ENCODE results near the gene RAB22A. TPM values are rescaled to one million over a fixed set of nuclear protein-coding genes. Genes with fewer than 3 reads are reported as not detected.

Gene RAB22A
- total and polyA plus RNA-seq, 9 of the 15 experiments (the other 6 are each of a cell fraction or from before 2014, with no cell fraction given), result 1.1 to 8.0 (median 6.7) TPM

DNA sequence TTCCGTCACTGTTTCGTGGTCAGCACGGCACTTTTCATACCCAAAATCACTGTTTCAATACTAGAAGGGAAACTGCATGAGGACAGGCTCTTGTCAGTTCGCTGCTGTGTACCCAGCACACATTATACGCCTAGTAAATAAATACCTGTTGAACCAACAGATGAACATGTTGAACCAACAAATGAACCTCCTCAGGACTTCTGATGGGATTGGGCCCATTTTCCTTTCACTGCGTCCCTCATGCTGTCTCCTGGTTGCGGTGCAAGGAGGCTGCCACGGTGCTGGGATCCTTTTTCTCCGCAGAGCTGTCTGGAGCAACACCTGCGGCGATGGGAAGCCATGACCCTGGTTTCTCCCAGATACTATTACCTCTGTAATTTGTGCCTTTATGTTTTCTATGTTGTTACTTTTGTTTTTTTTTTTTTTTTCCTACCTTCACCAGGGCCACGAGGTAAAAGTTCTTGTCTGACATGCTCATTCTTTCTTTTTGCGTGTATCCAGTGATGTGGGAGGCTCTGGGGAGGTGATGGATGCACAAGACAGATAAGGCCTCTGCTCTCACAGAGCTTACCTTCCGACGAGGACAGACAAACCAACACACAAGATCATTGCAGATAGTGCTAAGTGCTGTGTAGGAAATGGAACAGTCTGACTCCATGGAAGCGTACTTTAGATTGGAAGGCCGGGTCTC, 80.6 kb downstream of the RAB22A start (continued):
- TF ChIP-seq, protein P1, sequence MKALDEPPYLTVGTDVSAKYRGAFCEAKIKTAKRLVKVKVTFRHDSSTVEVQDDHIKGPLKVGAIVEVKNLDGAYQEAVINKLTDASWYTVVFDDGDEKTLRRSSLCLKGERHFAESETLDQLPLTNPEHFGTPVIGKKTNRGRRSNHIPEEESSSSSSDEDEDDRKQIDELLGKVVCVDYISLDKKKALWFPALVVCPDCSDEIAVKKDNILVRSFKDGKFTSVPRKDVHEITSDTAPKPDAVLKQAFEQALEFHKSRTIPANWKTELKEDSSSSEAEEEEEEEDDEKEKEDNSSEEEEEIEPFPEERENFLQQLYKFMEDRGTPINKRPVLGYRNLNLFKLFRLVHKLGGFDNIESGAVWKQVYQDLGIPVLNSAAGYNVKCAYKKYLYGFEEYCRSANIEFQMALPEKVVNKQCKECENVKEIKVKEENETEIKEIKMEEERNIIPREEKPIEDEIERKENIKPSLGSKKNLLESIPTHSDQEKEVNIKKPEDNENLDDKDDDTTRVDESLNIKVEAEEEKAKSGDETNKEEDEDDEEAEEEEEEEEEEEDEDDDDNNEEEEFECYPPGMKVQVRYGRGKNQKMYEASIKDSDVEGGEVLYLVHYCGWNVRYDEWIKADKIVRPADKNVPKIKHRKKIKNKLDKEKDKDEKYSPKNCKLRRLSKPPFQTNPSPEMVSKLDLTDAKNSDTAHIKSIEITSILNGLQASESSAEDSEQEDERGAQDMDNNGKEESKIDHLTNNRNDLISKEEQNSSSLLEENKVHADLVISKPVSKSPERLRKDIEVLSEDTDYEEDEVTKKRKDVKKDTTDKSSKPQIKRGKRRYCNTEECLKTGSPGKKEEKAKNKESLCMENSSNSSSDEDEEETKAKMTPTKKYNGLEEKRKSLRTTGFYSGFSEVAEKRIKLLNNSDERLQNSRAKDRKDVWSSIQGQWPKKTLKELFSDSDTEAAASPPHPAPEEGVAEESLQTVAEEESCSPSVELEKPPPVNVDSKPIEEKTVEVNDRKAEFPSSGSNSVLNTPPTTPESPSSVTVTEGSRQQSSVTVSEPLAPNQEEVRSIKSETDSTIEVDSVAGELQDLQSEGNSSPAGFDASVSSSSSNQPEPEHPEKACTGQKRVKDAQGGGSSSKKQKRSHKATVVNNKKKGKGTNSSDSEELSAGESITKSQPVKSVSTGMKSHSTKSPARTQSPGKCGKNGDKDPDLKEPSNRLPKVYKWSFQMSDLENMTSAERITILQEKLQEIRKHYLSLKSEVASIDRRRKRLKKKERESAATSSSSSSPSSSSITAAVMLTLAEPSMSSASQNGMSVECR (CRISPR knock-in tag; IDR thresholded peaks at IDR 0.05), result 0 out of 2 replicates have a peak, but pooled peaks have one; percentile 16
- TF ChIP-seq, protein P2, sequence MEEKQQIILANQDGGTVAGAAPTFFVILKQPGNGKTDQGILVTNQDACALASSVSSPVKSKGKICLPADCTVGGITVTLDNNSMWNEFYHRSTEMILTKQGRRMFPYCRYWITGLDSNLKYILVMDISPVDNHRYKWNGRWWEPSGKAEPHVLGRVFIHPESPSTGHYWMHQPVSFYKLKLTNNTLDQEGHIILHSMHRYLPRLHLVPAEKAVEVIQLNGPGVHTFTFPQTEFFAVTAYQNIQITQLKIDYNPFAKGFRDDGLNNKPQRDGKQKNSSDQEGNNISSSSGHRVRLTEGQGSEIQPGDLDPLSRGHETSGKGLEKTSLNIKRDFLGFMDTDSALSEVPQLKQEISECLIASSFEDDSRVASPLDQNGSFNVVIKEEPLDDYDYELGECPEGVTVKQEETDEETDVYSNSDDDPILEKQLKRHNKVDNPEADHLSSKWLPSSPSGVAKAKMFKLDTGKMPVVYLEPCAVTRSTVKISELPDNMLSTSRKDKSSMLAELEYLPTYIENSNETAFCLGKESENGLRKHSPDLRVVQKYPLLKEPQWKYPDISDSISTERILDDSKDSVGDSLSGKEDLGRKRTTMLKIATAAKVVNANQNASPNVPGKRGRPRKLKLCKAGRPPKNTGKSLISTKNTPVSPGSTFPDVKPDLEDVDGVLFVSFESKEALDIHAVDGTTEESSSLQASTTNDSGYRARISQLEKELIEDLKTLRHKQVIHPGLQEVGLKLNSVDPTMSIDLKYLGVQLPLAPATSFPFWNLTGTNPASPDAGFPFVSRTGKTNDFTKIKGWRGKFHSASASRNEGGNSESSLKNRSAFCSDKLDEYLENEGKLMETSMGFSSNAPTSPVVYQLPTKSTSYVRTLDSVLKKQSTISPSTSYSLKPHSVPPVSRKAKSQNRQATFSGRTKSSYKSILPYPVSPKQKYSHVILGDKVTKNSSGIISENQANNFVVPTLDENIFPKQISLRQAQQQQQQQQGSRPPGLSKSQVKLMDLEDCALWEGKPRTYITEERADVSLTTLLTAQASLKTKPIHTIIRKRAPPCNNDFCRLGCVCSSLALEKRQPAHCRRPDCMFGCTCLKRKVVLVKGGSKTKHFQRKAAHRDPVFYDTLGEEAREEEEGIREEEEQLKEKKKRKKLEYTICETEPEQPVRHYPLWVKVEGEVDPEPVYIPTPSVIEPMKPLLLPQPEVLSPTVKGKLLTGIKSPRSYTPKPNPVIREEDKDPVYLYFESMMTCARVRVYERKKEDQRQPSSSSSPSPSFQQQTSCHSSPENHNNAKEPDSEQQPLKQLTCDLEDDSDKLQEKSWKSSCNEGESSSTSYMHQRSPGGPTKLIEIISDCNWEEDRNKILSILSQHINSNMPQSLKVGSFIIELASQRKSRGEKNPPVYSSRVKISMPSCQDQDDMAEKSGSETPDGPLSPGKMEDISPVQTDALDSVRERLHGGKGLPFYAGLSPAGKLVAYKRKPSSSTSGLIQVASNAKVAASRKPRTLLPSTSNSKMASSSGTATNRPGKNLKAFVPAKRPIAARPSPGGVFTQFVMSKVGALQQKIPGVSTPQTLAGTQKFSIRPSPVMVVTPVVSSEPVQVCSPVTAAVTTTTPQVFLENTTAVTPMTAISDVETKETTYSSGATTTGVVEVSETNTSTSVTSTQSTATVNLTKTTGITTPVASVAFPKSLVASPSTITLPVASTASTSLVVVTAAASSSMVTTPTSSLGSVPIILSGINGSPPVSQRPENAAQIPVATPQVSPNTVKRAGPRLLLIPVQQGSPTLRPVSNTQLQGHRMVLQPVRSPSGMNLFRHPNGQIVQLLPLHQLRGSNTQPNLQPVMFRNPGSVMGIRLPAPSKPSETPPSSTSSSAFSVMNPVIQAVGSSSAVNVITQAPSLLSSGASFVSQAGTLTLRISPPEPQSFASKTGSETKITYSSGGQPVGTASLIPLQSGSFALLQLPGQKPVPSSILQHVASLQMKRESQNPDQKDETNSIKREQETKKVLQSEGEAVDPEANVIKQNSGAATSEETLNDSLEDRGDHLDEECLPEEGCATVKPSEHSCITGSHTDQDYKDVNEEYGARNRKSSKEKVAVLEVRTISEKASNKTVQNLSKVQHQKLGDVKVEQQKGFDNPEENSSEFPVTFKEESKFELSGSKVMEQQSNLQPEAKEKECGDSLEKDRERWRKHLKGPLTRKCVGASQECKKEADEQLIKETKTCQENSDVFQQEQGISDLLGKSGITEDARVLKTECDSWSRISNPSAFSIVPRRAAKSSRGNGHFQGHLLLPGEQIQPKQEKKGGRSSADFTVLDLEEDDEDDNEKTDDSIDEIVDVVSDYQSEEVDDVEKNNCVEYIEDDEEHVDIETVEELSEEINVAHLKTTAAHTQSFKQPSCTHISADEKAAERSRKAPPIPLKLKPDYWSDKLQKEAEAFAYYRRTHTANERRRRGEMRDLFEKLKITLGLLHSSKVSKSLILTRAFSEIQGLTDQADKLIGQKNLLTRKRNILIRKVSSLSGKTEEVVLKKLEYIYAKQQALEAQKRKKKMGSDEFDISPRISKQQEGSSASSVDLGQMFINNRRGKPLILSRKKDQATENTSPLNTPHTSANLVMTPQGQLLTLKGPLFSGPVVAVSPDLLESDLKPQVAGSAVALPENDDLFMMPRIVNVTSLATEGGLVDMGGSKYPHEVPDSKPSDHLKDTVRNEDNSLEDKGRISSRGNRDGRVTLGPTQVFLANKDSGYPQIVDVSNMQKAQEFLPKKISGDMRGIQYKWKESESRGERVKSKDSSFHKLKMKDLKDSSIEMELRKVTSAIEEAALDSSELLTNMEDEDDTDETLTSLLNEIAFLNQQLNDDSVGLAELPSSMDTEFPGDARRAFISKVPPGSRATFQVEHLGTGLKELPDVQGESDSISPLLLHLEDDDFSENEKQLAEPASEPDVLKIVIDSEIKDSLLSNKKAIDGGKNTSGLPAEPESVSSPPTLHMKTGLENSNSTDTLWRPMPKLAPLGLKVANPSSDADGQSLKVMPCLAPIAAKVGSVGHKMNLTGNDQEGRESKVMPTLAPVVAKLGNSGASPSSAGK (IDR thresholded peaks at IDR 0.05), result peak; percentile 72
- TF ChIP-seq ZNF561 (CRISPR knock-in tag; conservative IDR thresholded peaks at IDR 0.05) (no peak), HNRNPLL (IDR thresholded peaks at IDR 0.05; ENCODE audit: low read depth, low read length, poor library complexity, severe bottlenecking) (no peak), CREB1 (IDR thresholded peaks at IDR 0.05) (peak; percentile 47; the same call in 1 of the 2 replicates), CREB1 (CRISPR knock-in tag; IDR thresholded peaks at IDR 0.05) (no peak), MAZ (CRISPR knock-in tag; conservative IDR thresholded peaks at IDR 0.05 in 1 of 2, IDR thresholded peaks at IDR 0.05 in 1 of 2) (0 out of 4 replicates have a peak, but pooled peaks of 1 of the 2 experiments have one; percentile 25), KLF16 (IDR thresholded peaks at IDR 0.05) (peak; percentile 89), RNF2 (IDR thresholded peaks at IDR 0.05) (peak; percentile 60; the same call in 1 of the 2 replicates), SRSF1 (IDR thresholded peaks at IDR 0.05; ENCODE audit: low read depth, low read length) (no peak)
- TF ChIP-seq, protein P3, sequence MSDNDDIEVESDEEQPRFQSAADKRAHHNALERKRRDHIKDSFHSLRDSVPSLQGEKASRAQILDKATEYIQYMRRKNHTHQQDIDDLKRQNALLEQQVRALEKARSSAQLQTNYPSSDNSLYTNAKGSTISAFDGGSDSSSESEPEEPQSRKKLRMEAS (CRISPR knock-in tag; IDR thresholded peaks at IDR 0.05), result no peak; the same call in 1 of the 2 replicates
